ENCODE data around the gene LDLRAD3.

The LDLRAD3 gene

GRCh38 chr11:36037031-36037430 lies 93.2 kb downstream of the LDLRAD3 start:
- TF ChIP-seq GATA3 (IDR thresholded peaks at IDR 0.05; ENCODE audit: low read depth, low read length) (no peak), GATA2 (IDR thresholded peaks at IDR 0.05; ENCODE audit: low read depth, low read length) (no peak)

DNA sequence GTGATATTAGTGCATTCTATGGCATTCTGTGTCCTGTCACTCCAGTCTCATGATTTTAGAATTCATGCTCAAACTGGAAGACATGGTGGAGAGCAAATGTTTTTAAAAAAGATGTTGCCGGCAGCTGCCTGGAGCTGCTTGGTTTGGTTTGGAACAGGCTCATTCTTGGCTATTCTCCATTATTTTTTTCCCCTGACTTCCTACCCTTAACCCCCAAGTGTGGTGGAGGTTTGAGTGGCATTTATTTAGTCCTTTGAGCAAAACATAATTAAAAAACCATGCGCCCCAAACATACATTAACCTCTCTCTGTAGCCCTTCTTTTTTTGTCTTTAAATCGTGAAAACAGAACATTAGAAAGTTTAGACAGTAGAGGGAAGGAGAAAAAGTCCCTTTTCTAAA lies 94.7 kb downstream of the LDLRAD3 start:
- TF ChIP-seq GATA2 (IDR thresholded peaks at IDR 0.05; ENCODE audit: low read depth, low read length): no peak
- TF ChIP-seq GATA3 (IDR thresholded peaks at IDR 0.05; ENCODE audit: low read depth, low read length): no peak

- TF ChIP-seq GATA3 (IDR thresholded peaks at IDR 0.05; ENCODE audit: low read depth, low read length) (no peak), GATA2 (IDR thresholded peaks at IDR 0.05; ENCODE audit: low read depth, low read length) (no peak)
Measured at GRCh38 chr11:36039471-36039870, 95.6 kb downstream of the LDLRAD3 start.

DNA sequence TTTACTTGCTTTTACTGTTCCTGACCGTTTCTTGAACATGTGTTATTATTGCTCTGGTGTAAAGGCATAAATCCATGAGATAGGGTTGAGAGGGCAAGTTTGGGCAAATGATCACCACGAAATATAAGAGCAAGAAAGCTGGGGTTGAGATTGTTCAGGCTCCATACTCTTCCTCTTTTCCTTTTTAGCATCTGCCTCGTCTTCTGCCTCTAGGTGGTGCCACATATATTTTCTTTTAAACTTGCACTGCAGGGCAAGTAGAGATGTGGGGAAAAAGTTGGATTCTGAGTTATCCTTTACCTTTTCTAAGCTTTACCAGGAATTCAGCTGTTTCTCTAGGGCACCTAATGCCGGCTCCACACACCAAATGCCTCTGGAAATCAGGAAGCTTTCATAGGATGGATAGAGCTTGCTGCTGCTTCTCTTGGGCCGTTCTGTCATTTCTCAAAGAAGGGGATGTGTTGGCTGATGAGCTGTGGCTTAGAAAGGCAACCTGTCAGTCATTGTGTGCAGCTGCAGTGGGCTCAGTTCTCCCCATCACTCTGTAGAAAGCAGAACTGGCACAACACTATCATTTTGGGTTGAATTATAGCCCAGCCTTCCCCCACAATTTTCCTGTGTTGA lies 98.2 kb downstream of the LDLRAD3 start:
- TF ChIP-seq GATA3 (IDR thresholded peaks at IDR 0.05; ENCODE audit: low read depth, low read length) (no peak), GATA2 (IDR thresholded peaks at IDR 0.05; ENCODE audit: low read depth, low read length) (no peak)

GRCh38 chr11:36044636-36045035 lies 100.8 kb downstream of the LDLRAD3 start:
- no peak for TF ChIP-seq GATA3 (IDR thresholded peaks at IDR 0.05; ENCODE audit: low read depth, low read length)
- TF ChIP-seq GATA2 (IDR thresholded peaks at IDR 0.05; ENCODE audit: low read depth, low read length): no peak

DNA sequence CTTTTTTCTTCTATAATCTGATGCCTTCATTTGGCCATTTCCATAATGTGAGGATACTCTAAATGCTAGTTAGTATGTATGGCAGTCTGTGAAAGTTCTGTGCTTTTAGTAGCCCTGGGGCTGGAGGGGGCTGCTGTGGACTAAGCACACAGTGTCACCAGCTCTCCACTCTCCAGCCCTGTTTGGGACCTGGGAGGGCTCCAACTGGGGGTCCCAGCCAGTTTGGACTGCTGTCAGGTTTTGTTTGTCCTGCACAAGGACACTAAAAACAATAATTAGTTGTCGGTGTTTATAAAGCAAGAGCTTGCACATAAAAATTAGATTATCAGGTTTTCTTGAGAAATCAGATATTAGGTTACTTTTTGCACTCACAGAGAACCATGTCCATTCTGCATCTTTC lies 103.1 kb downstream of the LDLRAD3 start:
- TF ChIP-seq GATA3 (IDR thresholded peaks at IDR 0.05; ENCODE audit: low read depth, low read length) (no peak), GATA2 (IDR thresholded peaks at IDR 0.05; ENCODE audit: low read depth, low read length) (no peak)

- no peak for TF ChIP-seq GATA3 (IDR thresholded peaks at IDR 0.05; ENCODE audit: low read depth, low read length)
- no peak for TF ChIP-seq GATA2 (IDR thresholded peaks at IDR 0.05; ENCODE audit: low read depth, low read length)
Measured at GRCh38 chr11:36047344-36047743, 103.5 kb downstream of the LDLRAD3 start.

DNA sequence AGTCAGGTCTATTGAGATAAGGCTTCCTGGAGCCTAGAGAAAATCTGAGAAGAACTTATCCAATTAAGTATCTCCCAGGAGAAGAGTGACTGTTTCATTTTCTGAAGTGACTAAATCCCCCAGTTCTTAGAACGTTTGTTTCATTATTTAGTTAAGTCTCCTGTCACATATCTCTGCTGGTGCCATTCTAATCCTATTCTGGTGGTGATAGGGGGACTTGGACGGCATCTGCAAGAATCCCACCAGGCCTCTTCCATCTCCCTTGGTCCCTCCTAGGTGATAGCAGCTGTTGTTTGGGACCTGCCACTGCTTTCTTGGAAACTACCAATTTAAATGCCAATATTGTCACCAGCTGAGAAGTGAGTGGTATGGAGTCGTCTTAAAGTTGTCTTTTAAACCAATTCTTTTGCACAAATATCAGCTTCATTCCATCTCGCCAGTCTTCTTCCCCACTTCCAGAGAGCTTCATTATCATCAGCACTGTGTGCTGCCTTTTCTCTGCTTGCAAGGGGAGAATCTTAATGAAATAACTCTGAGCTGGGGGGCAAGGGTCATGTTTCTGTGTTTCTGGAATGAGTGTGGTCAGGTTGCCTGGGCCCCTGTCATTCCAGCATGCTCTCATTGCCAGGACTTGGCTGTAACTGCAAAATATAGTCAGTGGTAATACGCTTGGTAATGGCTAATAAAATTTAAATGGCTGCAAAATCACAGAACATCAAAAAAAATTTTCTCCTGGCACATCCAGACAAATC lies 104.8 kb downstream of the LDLRAD3 start:
- TF ChIP-seq GATA2 (IDR thresholded peaks at IDR 0.05; ENCODE audit: low read depth, low read length) (no peak), GATA3 (IDR thresholded peaks at IDR 0.05; ENCODE audit: low read depth, low read length) (no peak)

- TF ChIP-seq GATA3 (IDR thresholded peaks at IDR 0.05; ENCODE audit: low read depth, low read length) (no peak), GATA2 (IDR thresholded peaks at IDR 0.05; ENCODE audit: low read depth, low read length) (no peak)
Measured at GRCh38 chr11:36051235-36052144, 107.6 kb downstream of the LDLRAD3 start.

DNA sequence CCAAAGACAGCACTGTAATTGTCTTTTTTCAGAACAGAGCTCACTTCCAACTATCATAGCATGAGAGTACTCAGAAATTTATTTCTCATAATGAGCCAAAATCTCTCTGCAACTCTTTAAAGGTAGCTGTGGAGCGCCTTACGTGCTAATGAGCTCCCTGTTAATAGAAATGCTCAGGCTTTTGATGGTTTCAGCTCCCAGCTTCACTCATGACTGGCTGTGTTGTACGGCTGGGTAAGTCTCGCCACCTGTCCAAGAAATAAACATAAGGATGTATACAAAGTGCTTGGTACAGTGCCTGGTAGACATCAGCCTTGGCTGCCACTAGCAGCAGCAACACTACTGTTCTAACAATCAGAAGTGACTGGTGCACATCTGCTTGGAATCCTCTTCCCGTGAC lies 109.4 kb downstream of the LDLRAD3 start:
- TF ChIP-seq GATA3 (IDR thresholded peaks at IDR 0.05; ENCODE audit: low read depth, low read length) (no peak), GATA2 (IDR thresholded peaks at IDR 0.05; ENCODE audit: low read depth, low read length) (no peak)

- TF ChIP-seq GATA2 (IDR thresholded peaks at IDR 0.05; ENCODE audit: low read depth, low read length) (no peak), GATA3 (IDR thresholded peaks at IDR 0.05; ENCODE audit: low read depth, low read length) (no peak)
Measured at GRCh38 chr11:36053862-36054261, 110.0 kb downstream of the LDLRAD3 start.

DNA sequence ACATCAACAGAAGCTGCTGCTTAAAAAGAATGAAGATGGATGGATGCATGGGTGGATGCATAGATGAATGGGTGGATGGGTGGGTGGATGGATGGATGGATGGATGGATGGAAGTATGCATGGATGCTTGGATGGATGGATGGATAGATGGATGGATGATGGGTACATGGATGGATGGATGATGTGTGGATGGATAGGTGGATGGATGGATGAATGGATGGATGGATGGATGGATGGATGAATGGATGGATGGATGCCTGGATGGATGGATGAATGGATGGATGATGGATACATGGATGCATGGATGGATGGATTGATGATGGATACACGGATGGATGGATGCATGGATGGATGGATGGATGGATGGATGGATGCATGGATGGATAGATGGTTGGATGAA lies 110.8 kb downstream of the LDLRAD3 start:
- TF ChIP-seq GATA3 (IDR thresholded peaks at IDR 0.05; ENCODE audit: low read depth, low read length) (no peak), GATA2 (IDR thresholded peaks at IDR 0.05; ENCODE audit: low read depth, low read length) (no peak)

- TF ChIP-seq GATA3 (IDR thresholded peaks at IDR 0.05; ENCODE audit: low read depth, low read length): no peak
- no peak for TF ChIP-seq GATA2 (IDR thresholded peaks at IDR 0.05; ENCODE audit: low read depth, low read length)
Measured at GRCh38 chr11:36056160-36056751, 112.4 kb downstream of the LDLRAD3 start.

Measured in SH-SY5Y (cell line).